ENCODE results near the gene POLR2F.
A peak's percentile ranks its signal among the peaks of the same experiment; 100 is the strongest.

POLR2F gene

GRCh38 chr22:37953437-37954179, at the start of gene POLR2F, which contains the start of gene C22orf23:
Gene POLR2F (plus strand): TSS chr22:37953699. CDS start chr22:37953788, 89 bp downstream.
Gene C22orf23 (minus strand): TSS chr22:37953601. CDS start chr22:37953149, 452 bp downstream.
- H3K36me3 ChIP-seq (ENCODE audit: insufficient read depth, insufficient read length, low read length): peaks cover 24% of the 10 kb centered on the region
- TF ChIP-seq SUZ12 (IDR thresholded peaks at IDR 0.05; ENCODE audit: extremely low read depth, insufficient read depth, insufficient read length): no peak
- no peak for TF ChIP-seq ZNF274 (IDR thresholded peaks at IDR 0.05; ENCODE audit: low read depth, low read length)
- no peak for TF ChIP-seq YY1 (IDR thresholded peaks at IDR 0.05; ENCODE audit: insufficient read depth, insufficient read length)
- peak within 1 kb of the TSS; percentile 94 for H3K9ac ChIP-seq (ENCODE audit: insufficient read length, low read depth)
- peak; percentile 79 for DNase-seq (ENCODE audit: low read depth, low spot score)
- peak within 1 kb of the TSS; percentile 81 for H3K4me3 ChIP-seq (ENCODE audit: insufficient read length, low read depth)
- H3K9me3 ChIP-seq (ENCODE audit: insufficient read depth, low read length): no peaks in the 10 kb centered on the region
- H3K27me3 ChIP-seq (ENCODE audit: insufficient read depth, insufficient read length): peaks cover 15% of the 10 kb centered on the region
- H3K4me1 ChIP-seq (ENCODE audit: insufficient read depth, insufficient read length): peaks cover 7% of the 10 kb centered on the region

GRCh38 chr22:37904572-37905533, 48.6 kb upstream of the POLR2F start:
- H3K9me3 ChIP-seq (ENCODE audit: insufficient read depth, low read length): no peaks in the 10 kb centered on the region
- no peaks in the 10 kb centered on the region for H3K27me3 ChIP-seq (ENCODE audit: insufficient read depth, insufficient read length)
- H3K9ac ChIP-seq (ENCODE audit: insufficient read length, low read depth): peak overlapping the region; percentile 88
- no peak for DNase-seq (ENCODE audit: low read depth, low spot score)
- TF ChIP-seq ZNF274 (IDR thresholded peaks at IDR 0.05; ENCODE audit: low read depth, low read length): no peak
- no peak for TF ChIP-seq YY1 (IDR thresholded peaks at IDR 0.05; ENCODE audit: insufficient read depth, insufficient read length)
- TF ChIP-seq SUZ12 (IDR thresholded peaks at IDR 0.05; ENCODE audit: extremely low read depth, insufficient read depth, insufficient read length): no peak
- peaks cover 12% of the 10 kb centered on the region for H3K36me3 ChIP-seq (ENCODE audit: insufficient read depth, insufficient read length, low read length)
- peak overlapping the region; percentile 66 for H3K4me3 ChIP-seq (ENCODE audit: insufficient read length, low read depth)
- H3K4me1 ChIP-seq (ENCODE audit: insufficient read depth, insufficient read length): peaks cover 9% of the 10 kb centered on the region

GRCh38 chr22:37905534-37906363, 47.8 kb upstream of the POLR2F start, which contains the start of gene MICALL1:
Gene MICALL1 (plus strand): TSS chr22:37906297. CDS start chr22:37906423, 126 bp downstream.
- H3K9me3 ChIP-seq (ENCODE audit: insufficient read depth, low read length): no peaks in the 10 kb centered on the region
- H3K36me3 ChIP-seq (ENCODE audit: insufficient read depth, insufficient read length, low read length): peaks cover 12% of the 10 kb centered on the region
- peak within 1 kb of the TSS; percentile 66 for H3K4me3 ChIP-seq (ENCODE audit: insufficient read length, low read depth)
- H3K4me1 ChIP-seq (ENCODE audit: insufficient read depth, insufficient read length): peaks cover 13% of the 10 kb centered on the region
- TF ChIP-seq YY1 (IDR thresholded peaks at IDR 0.05; ENCODE audit: insufficient read depth, insufficient read length) (no peak), ZNF274 (IDR thresholded peaks at IDR 0.05; ENCODE audit: low read depth, low read length) (no peak), SUZ12 (IDR thresholded peaks at IDR 0.05; ENCODE audit: extremely low read depth, insufficient read depth, insufficient read length) (no peak)
- no peaks in the 10 kb centered on the region for H3K27me3 ChIP-seq (ENCODE audit: insufficient read depth, insufficient read length)
- peak within 1 kb of the TSS; percentile 88 for H3K9ac ChIP-seq (ENCODE audit: insufficient read length, low read depth)
- no peak for DNase-seq (ENCODE audit: low read depth, low spot score)

GRCh38 chr22:37906364-37907008, 47.0 kb upstream of the POLR2F start:
- TF ChIP-seq ZNF274 (IDR thresholded peaks at IDR 0.05; ENCODE audit: low read depth, low read length): no peak
- TF ChIP-seq SUZ12 (IDR thresholded peaks at IDR 0.05; ENCODE audit: extremely low read depth, insufficient read depth, insufficient read length): no peak
- no peak for TF ChIP-seq YY1 (IDR thresholded peaks at IDR 0.05; ENCODE audit: insufficient read depth, insufficient read length)
- peaks cover 16% of the 10 kb centered on the region for H3K4me1 ChIP-seq (ENCODE audit: insufficient read depth, insufficient read length)
- H3K36me3 ChIP-seq (ENCODE audit: insufficient read depth, insufficient read length, low read length): peaks cover 12% of the 10 kb centered on the region
- H3K9ac ChIP-seq (ENCODE audit: insufficient read length, low read depth): peak overlapping the region; percentile 88
- no peaks in the 10 kb centered on the region for H3K27me3 ChIP-seq (ENCODE audit: insufficient read depth, insufficient read length)
- no peak for DNase-seq (ENCODE audit: low read depth, low spot score)
- H3K9me3 ChIP-seq (ENCODE audit: insufficient read depth, low read length): no peaks in the 10 kb centered on the region
- peak overlapping the region; percentile 66 for H3K4me3 ChIP-seq (ENCODE audit: insufficient read length, low read depth)

GRCh38 chr22:37907036-37907954, 46.2 kb upstream of the POLR2F start:
- no peak for DNase-seq (ENCODE audit: low read depth, low spot score)
- no peaks in the 10 kb centered on the region for H3K27me3 ChIP-seq (ENCODE audit: insufficient read depth, insufficient read length)
- peaks cover 17% of the 10 kb centered on the region for H3K36me3 ChIP-seq (ENCODE audit: insufficient read depth, insufficient read length, low read length)
- peaks cover 23% of the 10 kb centered on the region for H3K4me1 ChIP-seq (ENCODE audit: insufficient read depth, insufficient read length)
- TF ChIP-seq ZNF274 (IDR thresholded peaks at IDR 0.05; ENCODE audit: low read depth, low read length): no peak
- TF ChIP-seq SUZ12 (IDR thresholded peaks at IDR 0.05; ENCODE audit: extremely low read depth, insufficient read depth, insufficient read length): no peak
- TF ChIP-seq YY1 (IDR thresholded peaks at IDR 0.05; ENCODE audit: insufficient read depth, insufficient read length): no peak
- peak overlapping the region; percentile 53 for H3K4me3 ChIP-seq (ENCODE audit: insufficient read length, low read depth)
- no peaks in the 10 kb centered on the region for H3K9me3 ChIP-seq (ENCODE audit: insufficient read depth, low read length)
- H3K9ac ChIP-seq (ENCODE audit: insufficient read length, low read depth): peak overlapping the region; percentile 81
